Brain pericyte (primary cell): ENCODE results near the gene LIN7B.
"Not testable (repeated sequence)": the region's sequence is repeated elsewhere in the genome, so short reads cannot be mapped to it uniquely, and the experiment has no call there.

ENCODE experiments used
- DNase-seq: peaks from one replicate; pipeline ENCODE4 v3.0.0-alpha.2; 2012; ENCODE audit warnings: low read depth, low spot score

Gene LIN7B

DNA sequence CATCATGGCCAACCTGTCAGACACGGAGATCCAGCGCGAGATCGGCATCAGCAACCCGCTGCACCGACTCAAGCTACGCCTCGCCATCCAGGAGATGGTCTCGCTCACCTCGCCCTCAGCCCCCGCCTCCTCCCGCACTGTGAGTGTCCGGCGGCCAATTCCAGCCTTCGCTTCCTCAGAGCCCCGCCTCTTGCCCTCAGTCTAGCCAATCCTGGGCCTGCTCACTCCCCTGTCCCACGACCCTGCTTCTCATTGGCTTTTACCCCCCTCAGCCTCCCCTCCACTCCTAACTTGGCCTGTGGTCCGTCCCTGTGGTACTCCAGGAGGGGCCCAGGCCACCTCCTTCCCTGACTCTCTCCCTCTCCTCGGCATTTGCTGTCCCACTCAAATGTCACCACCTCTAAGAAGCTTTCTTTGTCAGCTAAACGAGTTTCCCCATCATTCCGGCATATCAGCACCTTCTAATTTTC lies 28.7 kb downstream of the LIN7B start:
- DNase-seq: peak; percentile 67

DNA sequence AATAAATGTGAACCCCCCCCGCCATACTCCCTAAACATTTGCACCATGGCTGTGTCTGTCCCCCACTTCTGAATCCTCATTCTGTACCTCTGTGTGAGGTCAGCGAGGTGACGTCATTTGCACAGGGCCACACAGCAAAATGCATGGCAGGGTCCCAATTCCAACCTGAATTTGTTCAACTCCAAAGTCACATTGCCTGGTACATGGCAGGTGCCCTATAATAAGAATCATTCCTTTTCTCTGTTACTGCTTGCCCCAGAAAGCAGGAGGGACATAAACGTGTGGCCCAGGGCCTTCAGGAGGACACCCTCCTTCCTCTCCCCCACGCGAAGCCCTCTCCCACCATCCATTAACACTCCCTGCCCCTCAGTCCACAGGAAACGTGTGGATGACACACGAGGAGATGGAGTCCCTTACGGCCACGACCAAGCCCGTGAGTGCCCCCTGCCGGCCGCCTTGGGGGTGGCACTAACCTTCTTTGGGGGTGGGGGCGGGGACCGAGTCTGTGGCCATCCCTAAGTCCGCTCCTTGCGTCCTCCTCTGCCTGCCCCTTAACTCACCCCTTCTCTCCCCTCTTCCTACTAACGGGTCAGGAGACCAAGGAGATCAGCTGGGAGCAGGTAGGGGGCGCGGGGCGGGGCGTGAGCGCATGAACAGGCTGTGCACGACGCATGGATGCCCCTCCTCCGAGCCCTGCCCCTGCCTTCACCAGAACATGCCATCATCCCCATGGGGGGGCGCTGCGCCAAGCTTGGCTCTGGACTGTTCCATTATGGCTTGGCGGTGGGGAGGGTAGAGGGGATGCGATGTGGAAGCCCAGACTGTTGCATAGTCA lies 31.6 kb downstream of the LIN7B start:
- DNase-seq: peak; percentile 57

- not testable (repeated sequence) for DNase-seq
Observed at GRCh38 chr19:49146408-49146770, 32.2 kb downstream of the LIN7B start.

GRCh38 chr19:49148044-49148682 lies 34.0 kb downstream of the LIN7B start:
- DNase-seq: no peak

GRCh38 chr19:49148784-49149651 lies 34.8 kb downstream of the LIN7B start:
- DNase-seq: peak; percentile 70

- peak; percentile 67 for DNase-seq
Observed at GRCh38 chr19:49149652-49150105, 35.5 kb downstream of the LIN7B start.

DNA sequence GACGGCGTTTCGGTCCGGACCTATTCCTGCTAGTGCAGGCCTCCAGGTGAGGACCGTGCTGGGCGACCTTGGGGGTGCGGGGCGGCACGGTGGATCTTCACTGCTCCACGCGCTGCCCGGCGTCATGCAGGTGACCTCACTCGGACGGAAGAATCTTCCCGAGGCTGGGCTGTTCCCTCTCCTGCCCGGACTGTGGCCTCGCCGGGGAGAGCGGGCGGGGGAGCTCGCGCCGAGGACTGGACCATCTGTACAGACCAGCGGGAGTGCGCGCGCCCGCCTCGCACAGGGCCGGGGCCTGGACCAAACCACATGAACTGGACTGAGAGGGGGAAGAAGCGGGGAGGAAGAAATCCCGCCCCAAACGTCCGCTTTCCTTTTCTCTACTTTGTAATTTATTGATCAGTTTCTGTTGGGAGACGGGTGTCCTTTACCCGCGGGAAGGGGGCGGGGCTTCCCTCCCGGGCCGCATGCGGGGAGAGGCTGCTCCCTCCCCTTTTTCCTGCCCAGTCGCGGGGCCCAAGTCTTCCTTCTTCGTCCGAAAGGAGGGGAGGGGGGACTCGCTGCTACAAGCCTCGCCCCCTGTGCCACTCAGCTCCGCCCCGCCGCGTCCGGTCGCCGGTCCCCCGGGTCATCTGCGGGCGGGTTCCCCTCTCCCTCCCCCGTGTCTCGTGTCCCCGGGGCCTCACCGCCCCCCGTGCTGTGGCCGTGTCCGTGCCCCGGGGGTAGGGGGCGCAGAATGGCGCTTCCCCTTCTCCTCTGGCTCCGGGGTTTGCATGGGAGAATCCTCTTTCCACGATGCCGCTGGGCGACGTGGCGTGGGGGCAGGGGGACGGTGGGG lies 36.2 kb downstream of the LIN7B start:
- peak; percentile 54 for DNase-seq

- DNase-seq: no peak
Observed at GRCh38 chr19:49150944-49151243, 36.7 kb downstream of the LIN7B start.

GRCh38 chr19:49151267-49152118 lies 37.3 kb downstream of the LIN7B start:
- no peak for DNase-seq

GRCh38 chr19:49152119-49152550 lies 38.0 kb downstream of the LIN7B start:
- no peak for DNase-seq

GRCh38 chr19:49153167-49153809 lies 39.1 kb downstream of the LIN7B start:
- no peak for DNase-seq

DNA sequence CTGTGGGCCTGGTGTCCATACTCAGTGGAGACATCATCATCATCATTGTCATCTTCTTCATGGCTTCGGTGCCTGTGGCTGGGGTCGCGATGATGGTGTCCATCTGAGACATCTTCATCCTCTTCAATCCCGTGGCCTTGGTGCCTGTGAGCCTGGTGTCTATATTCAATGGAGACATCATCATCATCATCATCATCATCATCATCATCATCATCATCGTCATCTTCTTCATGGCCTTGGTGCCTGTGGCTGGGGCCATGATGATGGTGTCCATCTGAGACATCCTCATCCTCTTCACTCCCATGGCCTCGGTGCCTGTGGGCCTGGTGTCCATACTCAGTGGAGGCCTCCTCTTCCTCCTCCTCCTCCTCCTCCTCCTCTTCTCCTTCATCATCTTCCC lies 40.1 kb downstream of the LIN7B start:
- DNase-seq: no peak

GRCh38 chr19:49155005-49155819 lies 41.0 kb downstream of the LIN7B start, which contains the start of gene HRC:
Gene HRC (minus strand): TSS chr19:49155396. CDS start chr19:49155237, 159 bp downstream.
- DNase-seq: no peak

DNA sequence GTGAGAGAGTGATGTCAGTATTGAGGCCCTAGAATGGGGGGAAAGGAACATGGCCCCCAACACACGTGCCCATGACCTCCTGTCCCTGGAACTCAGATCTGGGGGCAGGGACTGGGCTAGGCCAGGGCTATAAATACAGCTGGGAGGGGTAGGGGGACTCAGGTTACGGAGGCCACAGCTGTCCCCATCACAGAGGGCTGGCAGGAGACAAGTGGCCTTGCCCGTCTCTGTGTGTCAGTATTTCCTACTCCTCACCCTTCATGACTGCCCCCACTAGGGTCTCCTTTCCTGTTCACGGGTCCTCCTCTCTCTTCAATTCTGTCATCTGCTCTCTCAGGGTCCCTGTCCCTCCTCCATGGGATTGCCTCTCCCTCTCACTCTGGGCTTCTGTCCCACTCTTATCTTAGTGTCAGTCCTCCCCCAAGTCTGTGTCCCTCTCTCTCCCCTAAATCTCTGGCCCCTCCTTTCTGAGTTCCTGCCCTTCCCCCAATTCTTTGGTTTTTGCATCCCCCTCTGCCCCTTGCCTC lies 41.7 kb downstream of the LIN7B start:
- no peak for DNase-seq

DNA sequence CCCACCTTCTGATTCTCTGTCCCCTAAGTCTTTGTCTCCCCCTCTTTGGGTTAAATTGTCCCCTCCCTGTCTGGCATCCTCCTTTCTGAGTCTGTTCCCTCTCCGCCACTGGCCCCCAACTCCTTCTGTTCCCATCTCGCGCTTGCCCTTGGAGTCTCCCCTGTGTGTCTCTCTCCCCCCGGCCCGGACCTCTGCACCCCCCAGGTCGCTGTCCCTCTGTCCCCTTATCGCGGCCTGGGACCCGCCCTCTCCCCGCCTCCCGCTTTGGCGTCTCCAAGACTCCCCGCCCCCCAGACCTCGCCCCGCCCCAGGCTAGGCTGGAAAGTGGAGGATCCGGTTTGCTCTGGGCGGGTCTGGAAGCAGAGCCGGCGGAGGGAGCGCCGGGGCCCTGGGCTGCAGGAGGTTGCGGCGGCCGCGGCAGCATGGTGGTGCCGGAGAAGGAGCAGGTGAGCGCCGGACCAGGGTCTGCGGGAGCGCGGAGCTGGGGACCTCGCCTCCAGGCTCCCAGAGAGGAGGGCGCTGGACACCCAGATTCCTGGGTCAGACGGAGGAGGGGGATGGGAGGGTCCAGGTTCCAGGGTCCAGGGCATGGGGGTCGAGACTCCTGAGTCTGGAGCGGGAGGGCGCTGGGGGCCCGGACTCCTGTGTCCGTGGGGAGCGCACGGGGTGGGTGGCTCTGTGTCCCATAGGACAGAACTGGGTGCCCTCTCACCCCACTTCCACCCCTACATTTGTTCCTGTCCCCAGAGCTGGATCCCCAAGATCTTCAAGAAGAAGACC lies 43.5 kb downstream of the LIN7B start, which contains the start of gene TRPM4:
TRPM4 (plus strand) TSS at position 348 of the 780 bp plus-strand sequence; CDS start at position 423, 75 bp downstream.
- no peak for DNase-seq

GRCh38 chr19:49160450-49161189 lies 46.5 kb downstream of the LIN7B start:
- DNase-seq: no peak

DNA sequence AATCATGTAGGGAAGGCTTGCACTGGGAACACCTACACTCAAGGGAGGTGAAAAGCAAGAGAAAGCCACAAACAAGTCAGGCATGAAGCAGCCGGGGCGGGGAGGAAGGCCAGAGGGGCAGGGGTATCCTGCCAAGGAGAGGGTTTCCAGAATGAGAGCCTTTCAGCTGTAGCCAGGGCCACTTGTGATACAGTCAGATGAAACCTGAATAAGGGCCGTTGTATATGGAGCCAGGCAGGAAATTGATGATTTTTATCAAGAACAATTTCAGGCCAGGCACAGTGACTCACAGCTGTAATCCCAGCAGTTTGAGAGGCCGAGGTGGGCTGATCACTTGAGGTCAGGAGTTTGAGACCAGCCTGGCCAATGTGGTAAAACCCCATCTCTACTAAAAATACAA lies 47.8 kb downstream of the LIN7B start:
- DNase-seq: no peak
